ENCODE results near the gene CPEB1. TPM values are rescaled to one million over a fixed set of nuclear protein-coding genes. Genes with fewer than 3 reads are reported as not detected.

CPEB1 gene
- total RNA-seq, 1 experiment from 2014 or later = 1.0 TPM

DNA sequence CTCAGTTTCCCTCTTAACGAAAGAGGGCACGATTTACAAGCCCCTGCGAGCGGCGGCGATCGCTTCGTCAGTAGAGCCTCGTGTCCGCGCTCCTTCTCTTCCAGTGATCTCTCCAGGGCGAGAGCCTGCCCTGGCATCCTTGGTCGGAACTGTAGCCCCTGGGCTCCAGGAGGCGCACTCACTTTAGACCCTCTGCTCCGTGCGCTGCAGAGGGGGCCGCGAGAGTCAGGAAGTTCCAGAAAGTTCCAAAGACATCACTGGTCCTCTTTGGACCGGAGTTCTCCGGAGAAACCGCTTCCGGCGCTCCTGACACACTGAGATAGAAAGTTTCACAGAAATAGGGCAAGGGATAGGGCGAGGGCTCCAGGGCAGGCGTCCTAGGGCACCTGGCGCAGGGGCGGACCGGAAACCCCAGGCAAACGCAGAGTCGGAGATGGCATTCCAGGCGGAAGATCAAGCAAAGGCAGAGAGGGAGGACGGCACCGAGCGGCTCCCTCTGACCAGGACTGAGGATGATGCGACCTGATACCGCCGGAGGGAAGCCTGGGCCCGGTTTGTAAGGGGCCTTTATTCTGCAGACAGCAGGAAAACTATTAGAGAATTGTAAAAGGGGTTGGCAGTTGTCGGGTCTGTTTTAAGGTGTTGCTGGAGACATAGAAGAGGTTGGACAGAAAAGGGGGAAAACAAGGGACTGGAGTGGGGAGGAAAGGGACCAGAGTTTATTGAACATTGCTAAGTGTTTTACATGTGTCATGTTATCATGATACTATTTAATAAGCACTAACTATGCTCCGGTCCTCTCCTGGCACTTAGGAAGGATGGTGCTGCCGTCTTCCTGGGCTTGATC is 1.3 kb upstream of the CPEB1 start:
- H2BK12ac ChIP-seq (ENCODE audit: insufficient read length, low read depth, low read length) = no peak overlapping the region
- no peak overlapping the region; the same call in 1 of the 2 replicates for H3K14ac ChIP-seq (ENCODE audit: insufficient read depth, low read length)
- H3K23ac ChIP-seq (ENCODE audit: insufficient read length, low read depth, low read length) = no peak overlapping the region
- H3K9me3 ChIP-seq (ENCODE audit: control insufficient read depth, low read depth, low read length) = no peaks in the 10 kb centered on the region
- Mint-ChIP-seq H3K36me3 (ENCODE audit: insufficient read depth in 1 of 3, low read depth in 3 of 3) (peaks cover 0 to 2% (median 0%) of the 10 kb centered on the region in 3 experiments; a peak in 2 of 7 replicates), H3K9me3 (peaks cover 0 to 4% of the 10 kb centered on the region in 2 experiments; a peak in 2 of 5 replicates), H3K4me3 (peak overlapping the region; percentile 56 to 77), H3K27ac (no peak overlapping the region; a peak in 1 of 7 replicates), H3K4me1 (peaks cover 16 to 18% of the 10 kb centered on the region in 2 experiments), H3K27me3 (ENCODE audit: low read depth) (peaks cover 85% of the 10 kb centered on the region)
- DNase-seq = peak; percentile 70
- no peak overlapping the region for H2BK15ac ChIP-seq (ENCODE audit: low read depth, low read length)
- H3K23me2 ChIP-seq (ENCODE audit: insufficient read length, low read depth, low read length, poor library complexity, severe bottlenecking) = peaks cover 2% of the 10 kb centered on the region
- H3K4ac ChIP-seq (ENCODE audit: low read depth, low read length) = no peak overlapping the region
- no peak overlapping the region for H2BK120ac ChIP-seq (ENCODE audit: low read depth, low read length, poor library complexity, severe bottlenecking)
- H3K4me2 ChIP-seq (ENCODE audit: insufficient read depth, insufficient read length, low read length) = peak overlapping the region; percentile 66
- H3K9ac ChIP-seq (ENCODE audit: extremely low read depth, insufficient read length, low read length) = no peak overlapping the region
- no peak overlapping the region for H2AK5ac ChIP-seq (ENCODE audit: insufficient read length, low read length)
- WGBS (ENCODE audit: extremely low coverage, insufficient read length, low lambda C conversion rate) = no CpG with 5 or more reads among the region's 41 CpGs
- no peak overlapping the region for H4K91ac ChIP-seq (ENCODE audit: insufficient read length, low read depth, low read length)
- no peak overlapping the region for H3K56ac ChIP-seq (ENCODE audit: insufficient read length, low read depth, low read length)
- H2AFZ ChIP-seq (ENCODE audit: low read length) = no peak overlapping the region
- H3K27ac ChIP-seq (ENCODE audit: insufficient read length, low read depth, low read length) = no peak overlapping the region
- H3K18ac ChIP-seq (ENCODE audit: insufficient read length, low read depth, low read length) = no peak overlapping the region
- H2BK5ac ChIP-seq (ENCODE audit: insufficient read length, low read length) = no peak overlapping the region
- H3K27me3 ChIP-seq (ENCODE audit: insufficient read depth, low read length) = peaks cover 23% of the 10 kb centered on the region; the same call in 1 of the 2 replicates
- H3K79me2 ChIP-seq (ENCODE audit: insufficient read depth, low read length) = no peaks in the 10 kb centered on the region
- no peak overlapping the region for H4K5ac ChIP-seq (ENCODE audit: insufficient read length, low read depth, low read length)
- H2BK20ac ChIP-seq (ENCODE audit: low read depth, low read length, poor library complexity, severe bottlenecking) = no peak overlapping the region
- TF ChIP-seq, protein P1, sequence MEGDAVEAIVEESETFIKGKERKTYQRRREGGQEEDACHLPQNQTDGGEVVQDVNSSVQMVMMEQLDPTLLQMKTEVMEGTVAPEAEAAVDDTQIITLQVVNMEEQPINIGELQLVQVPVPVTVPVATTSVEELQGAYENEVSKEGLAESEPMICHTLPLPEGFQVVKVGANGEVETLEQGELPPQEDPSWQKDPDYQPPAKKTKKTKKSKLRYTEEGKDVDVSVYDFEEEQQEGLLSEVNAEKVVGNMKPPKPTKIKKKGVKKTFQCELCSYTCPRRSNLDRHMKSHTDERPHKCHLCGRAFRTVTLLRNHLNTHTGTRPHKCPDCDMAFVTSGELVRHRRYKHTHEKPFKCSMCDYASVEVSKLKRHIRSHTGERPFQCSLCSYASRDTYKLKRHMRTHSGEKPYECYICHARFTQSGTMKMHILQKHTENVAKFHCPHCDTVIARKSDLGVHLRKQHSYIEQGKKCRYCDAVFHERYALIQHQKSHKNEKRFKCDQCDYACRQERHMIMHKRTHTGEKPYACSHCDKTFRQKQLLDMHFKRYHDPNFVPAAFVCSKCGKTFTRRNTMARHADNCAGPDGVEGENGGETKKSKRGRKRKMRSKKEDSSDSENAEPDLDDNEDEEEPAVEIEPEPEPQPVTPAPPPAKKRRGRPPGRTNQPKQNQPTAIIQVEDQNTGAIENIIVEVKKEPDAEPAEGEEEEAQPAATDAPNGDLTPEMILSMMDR (conservative IDR thresholded peaks at IDR 0.05) = peak; percentile 51; the same call in 2 of the 3 replicates
- no peaks in the 10 kb centered on the region for H3K79me1 ChIP-seq (ENCODE audit: insufficient read depth, low read depth, low read length, poor library complexity, severe bottlenecking)
- no peaks in the 10 kb centered on the region for H4K20me1 ChIP-seq (ENCODE audit: control insufficient read depth, insufficient read depth, insufficient read length)
- no peaks in the 10 kb centered on the region for H3K4me1 ChIP-seq (ENCODE audit: insufficient read depth, low read length)
- H4K8ac ChIP-seq (replicated peaks; ENCODE audit: insufficient read length, low read depth, low read length) = no peak overlapping the region
- H3T11ph ChIP-seq (ENCODE audit: low read length) = no peak overlapping the region

All from H9 (cell line).